ENCODE measurements around the gene RALA.
"Not testable (repeated sequence)": the region's sequence is repeated elsewhere in the genome, so short reads cannot be mapped to it uniquely, and the experiment has no call there.

Gene RALA

GRCh38 chr7:39750253-39751077 lies 127.1 kb downstream of the RALA start:
- Mint-ChIP-seq H3K9me3 (peaks cover 9% of the 10 kb centered on the region), H3K27ac (no peak overlapping the region), H3K4me3 (no peak overlapping the region), H3K36me3 (ENCODE audit: low read depth) (peaks cover 6% of the 10 kb centered on the region), H3K27me3 (no peaks in the 10 kb centered on the region), H3K4me1 (ENCODE audit: low read depth) (no peaks in the 10 kb centered on the region)
- intact Hi-C loops (cut with micrococcal nuclease) = no loop called here

GRCh38 chr7:39753237-39753636 lies 129.9 kb downstream of the RALA start:
- intact Hi-C loops (cut with micrococcal nuclease); H3K27me3 Mint-ChIP-seq; H3K4me1 Mint-ChIP-seq (ENCODE audit: low read depth); H3K9me3 Mint-ChIP-seq; H3K27ac Mint-ChIP-seq; H3K4me3 Mint-ChIP-seq; H3K36me3 Mint-ChIP-seq (ENCODE audit: low read depth): not testable (repeated sequence)

GRCh38 chr7:39753823-39754325 lies 130.5 kb downstream of the RALA start:
- H3K27me3 Mint-ChIP-seq = no peaks in the 10 kb centered on the region
- peaks cover 6% of the 10 kb centered on the region for H3K36me3 Mint-ChIP-seq (ENCODE audit: low read depth)
- H3K4me1 Mint-ChIP-seq (ENCODE audit: low read depth) = no peaks in the 10 kb centered on the region
- H3K4me3 Mint-ChIP-seq = no peak overlapping the region
- H3K9me3 Mint-ChIP-seq = peaks cover 9% of the 10 kb centered on the region
- intact Hi-C loops (cut with micrococcal nuclease) = no loop called here
- no peak overlapping the region for H3K27ac Mint-ChIP-seq

GRCh38 chr7:39754326-39755120 lies 131.2 kb downstream of the RALA start:
- H3K27ac Mint-ChIP-seq = no peak overlapping the region

GRCh38 chr7:39757604-39758003 lies 134.2 kb downstream of the RALA start:
- no peaks in the 10 kb centered on the region for H3K27me3 Mint-ChIP-seq
- no peak overlapping the region for H3K27ac Mint-ChIP-seq
- H3K4me3 Mint-ChIP-seq = no peak overlapping the region
- intact Hi-C loops (cut with micrococcal nuclease) = no loop called here
- H3K36me3 Mint-ChIP-seq (ENCODE audit: low read depth) = peaks cover 6% of the 10 kb centered on the region
- no peaks in the 10 kb centered on the region for H3K4me1 Mint-ChIP-seq (ENCODE audit: low read depth)
- H3K9me3 Mint-ChIP-seq = peaks cover 9% of the 10 kb centered on the region

More at GRCh38 chr7:39754326-39755120, 131.2 kb downstream of the RALA start:
- H3K4me3 Mint-ChIP-seq = no peak overlapping the region
- intact Hi-C loops (cut with micrococcal nuclease) = no loop called here
- H3K27me3 Mint-ChIP-seq = no peaks in the 10 kb centered on the region
- peaks cover 6% of the 10 kb centered on the region for H3K36me3 Mint-ChIP-seq (ENCODE audit: low read depth)
- peaks cover 9% of the 10 kb centered on the region for H3K9me3 Mint-ChIP-seq
- no peaks in the 10 kb centered on the region for H3K4me1 Mint-ChIP-seq (ENCODE audit: low read depth)

All from dendritic cell treated with granulocyte-macrophage colony-stimulating factor and Interleukin-4, amounts not matched to agents 40 ng/mL and 50 ng/mL, for 4 days (primary cell).